Measurements from ENCODE around the gene SLC9A3.

Gene SLC9A3

DNA sequence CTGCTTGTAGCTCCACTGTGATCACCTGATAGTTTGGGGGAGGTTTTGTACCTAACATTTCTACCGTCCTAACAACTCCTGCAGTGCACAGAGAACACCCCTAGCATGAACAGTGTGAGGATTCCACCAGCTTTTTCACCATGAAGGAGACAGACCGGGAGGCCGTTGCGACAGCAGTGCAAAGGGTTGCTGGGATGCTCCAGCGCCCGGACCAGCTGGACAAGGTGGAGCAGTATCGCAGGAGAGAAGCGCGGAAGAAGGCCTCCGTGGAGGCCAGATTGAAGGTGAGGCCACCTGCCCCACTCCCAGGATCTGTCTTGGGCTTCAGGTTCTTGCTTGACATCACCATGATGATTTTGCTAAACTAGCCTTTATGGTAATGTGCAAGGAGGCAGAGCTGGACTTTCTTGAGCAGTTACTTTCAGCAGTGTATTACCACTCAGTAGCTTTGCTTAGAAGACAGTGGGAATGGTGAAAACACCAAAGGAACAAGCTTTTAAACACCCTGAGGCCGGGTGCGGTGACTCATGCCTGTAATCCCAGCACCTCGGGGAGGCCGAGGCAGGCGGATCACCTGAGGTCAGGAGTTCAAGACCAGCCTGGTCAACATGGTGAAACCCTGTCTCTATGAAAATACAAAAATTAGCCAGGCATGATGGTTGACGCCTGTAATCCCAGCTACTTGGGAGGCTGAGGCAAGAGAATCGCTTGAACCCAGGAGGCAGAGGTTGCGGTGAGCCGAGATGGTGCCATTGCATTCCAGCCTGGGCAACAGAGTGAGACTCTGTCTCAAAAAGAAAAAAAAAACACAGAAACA is 78.0 kb downstream of the SLC9A3 start:
- DNase-seq (ENCODE audit: low read depth, low spot score) = no peak

DNA sequence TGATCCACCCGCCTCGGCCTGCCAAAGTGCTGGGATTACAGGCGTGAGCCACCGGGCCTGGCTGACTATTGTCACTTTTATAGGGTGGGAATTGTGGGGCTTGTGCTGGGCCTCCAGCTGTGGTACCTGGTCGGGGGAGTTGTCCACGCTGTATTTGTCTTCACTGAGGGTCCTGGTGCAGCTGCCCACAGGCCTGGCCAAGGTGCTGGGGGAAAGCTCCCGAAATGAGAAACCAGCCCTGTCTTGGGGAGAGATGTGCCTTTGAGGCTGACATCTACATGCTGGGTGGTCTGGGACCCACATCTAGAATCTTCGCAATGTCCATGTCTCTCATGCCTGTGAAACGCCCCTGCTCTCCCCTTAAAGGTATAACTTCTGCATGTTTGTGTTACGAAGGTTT is 78.7 kb downstream of the SLC9A3 start:
- no peak for DNase-seq (ENCODE audit: low read depth, low spot score)

DNA sequence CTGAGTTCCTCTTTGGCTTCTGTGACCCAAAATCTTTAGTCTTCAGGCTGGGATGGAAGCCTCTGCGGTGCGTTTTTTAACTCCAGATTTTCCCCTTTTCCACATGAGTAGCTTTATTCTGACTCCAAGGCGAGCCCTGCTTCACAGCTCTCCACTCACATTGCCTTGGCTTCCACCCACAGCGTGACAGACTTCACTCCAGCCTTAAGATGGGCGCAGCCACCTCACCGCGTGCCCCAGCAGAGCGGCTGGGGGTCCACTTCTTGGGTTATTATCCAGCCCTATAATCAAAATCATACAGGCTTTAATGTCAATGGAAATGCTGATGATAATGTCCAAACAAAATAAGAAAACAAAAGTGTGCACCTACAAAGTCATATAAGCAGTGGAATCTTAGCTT is 80.0 kb downstream of the SLC9A3 start:
- DNase-seq (ENCODE audit: low read depth, low spot score) = no peak

DNA sequence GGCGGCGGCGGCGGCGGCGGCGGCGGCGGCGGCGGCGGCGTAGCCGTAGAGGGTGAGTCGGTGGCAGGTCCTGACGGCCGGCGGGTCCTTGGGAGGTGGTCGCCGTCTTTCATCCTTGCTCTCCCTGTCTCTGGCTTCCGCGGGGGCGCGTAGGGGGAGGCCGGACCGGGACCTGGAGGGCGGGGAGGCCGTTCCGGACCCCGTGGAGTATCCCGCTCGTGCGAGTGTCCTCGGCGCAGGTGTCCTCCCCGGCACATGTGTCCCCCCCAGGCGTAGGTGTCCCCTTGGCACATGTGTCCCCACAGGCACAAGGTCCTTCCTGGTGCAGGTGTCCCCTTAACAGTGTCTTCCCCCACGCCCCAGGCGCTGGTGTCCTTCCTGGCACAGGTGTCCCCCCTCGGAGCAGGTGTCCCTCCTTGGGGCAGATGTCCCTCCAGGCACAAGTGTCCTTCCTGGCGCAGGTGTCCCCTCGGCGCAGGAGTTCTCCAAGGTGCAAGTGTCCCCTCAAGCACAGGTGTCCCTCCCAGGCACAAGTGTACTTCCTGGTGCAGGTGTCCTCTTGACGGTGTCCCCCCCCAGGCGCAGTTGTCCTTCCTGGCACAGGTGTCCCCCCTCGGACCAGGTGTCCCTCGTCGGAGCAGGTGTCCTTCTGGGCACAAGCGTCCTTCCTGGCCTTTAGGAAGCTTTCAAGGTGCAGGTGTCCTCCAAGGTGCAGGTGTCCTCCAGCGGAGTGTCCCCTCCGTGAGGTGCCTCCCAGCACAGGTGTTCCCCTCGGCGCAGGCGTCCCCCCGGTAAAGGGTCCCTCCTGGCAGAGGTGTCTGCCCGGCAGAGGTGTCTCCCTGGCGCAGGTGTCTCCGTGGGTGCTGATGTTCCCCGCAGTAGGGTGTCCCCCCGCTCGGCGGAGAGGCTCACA is 80.8 kb downstream of the SLC9A3 start:
- DNase-seq (ENCODE audit: low read depth, low spot score) = no peak

DNA sequence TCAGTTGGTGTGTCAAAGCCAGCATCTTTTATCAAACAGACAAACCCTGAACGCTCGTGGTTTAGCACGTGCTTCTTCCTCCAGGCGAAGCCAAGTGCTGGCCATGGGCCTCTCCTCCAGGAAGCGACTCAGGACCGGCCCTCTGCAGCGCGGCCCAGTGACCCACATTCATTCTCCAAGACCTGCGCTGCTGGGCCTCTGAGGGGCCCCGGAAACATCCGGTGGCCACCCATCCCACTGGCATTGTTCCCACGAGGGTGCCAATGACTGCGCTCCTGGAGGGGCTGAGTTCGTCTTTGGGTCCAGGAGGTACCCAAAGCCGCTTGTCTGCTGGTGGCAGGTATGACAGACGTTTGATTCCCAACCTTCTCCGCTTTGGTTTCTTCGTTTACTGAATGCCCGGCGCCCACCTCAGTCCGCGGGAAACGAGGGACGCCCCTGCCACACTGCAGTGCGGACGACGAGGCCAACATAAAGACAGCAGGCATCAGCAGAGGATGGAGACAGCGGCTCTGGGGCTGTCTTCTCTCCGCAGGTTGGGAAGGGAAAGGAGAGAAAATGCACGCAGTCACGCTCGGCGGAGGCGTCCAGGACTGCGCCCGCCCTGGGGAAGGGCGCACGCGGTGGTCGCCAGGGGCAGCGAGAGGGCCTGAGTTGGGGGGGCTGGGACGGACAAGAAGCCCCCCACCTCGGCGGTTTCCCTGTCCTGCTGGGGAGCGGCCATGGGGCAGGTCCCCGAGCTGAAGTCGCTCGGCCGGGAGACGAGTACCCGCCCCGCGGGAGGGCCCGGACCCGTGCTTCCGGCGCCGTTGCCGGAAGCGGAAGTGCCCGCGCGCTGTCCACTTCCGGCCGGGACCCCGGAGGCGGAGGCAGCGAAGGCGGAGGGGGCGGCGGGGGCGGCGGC is 81.7 kb downstream of the SLC9A3 start, which contains the start of gene EXOC3:
EXOC3 (plus strand) TSS at position 842 of the 904 bp plus-strand sequence. CDS start 3,030 bp downstream, outside the sequence.
- DNase-seq (ENCODE audit: low read depth, low spot score) = peak; percentile 91

DNA sequence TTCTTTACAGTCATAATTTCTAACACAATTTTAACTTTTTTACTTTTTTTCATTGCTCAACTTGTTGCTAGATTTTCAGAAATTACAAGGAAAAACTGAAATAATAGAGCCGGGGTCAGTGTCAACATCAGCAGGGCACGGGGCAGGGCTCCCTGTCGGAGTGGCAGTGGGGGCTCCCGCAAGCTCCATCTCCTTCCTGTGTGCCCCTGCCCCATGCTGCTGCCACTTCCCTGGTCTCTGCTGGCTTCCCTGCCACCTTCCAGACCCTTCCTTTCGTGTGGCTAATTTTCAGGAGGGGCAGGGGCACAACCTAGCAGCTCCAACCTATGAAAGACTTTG is 82.3 kb downstream of the SLC9A3 start:
- no peak for DNase-seq (ENCODE audit: low read depth, low spot score)

DNA sequence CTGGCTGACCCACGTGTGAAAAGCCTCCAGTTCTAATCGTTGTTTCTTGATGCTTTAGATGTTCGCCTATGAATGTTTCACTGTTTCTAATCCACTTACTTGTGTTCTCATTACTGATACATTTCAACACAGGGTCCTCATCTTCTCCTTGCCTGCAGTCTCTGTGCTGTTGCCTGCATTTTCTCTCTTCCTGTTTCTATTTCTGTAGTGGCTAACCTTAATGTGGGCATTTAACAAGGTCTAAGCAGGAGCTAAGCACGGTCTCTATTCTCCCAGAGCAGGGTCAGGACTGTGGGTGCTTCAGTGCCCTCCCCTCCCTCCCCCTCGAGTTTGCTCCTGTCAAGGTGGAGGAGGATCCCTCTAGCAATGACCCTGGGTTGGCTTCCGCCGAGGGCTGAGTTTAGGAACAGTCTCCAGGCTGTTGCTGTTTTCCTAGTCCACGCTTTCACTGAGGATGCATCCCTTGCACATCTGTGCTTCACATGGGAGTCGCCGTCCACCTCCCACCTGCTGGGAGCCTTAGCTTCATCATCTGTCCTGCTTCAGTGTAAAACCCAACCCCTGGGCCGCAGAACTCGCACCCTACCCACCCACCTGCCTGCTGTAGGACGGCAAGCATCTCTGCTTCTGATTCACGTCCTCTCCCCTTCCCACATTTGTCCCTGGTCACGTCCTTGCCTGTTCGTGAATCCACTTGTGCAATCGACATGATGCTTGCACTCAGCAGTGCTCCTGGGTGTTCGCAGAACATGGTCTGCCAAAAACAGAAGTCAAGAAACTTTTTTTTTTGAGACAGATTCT is 83.6 kb downstream of the SLC9A3 start:
- no peak for DNase-seq (ENCODE audit: low read depth, low spot score)

DNA sequence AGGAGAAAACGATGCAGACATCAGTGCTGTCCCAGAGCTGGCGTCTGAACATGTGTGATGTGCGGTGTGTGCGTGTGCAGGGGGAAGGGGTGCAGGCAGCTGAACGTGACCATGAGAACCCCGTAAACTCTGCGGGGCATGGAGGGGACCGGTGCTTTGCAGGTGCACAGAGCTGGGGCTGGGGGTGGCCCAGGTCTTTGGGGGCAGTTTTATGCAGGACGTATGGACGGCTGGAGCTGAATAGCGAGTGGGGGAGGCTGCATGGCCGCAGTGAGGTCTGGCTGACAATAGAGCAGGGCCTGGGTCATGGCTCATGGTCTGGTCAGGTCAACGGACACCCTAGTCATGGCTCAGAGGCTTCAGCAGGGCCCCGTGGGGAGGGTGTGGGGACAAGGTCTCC is 84.6 kb downstream of the SLC9A3 start:
- no peak for DNase-seq (ENCODE audit: low read depth, low spot score)

DNA sequence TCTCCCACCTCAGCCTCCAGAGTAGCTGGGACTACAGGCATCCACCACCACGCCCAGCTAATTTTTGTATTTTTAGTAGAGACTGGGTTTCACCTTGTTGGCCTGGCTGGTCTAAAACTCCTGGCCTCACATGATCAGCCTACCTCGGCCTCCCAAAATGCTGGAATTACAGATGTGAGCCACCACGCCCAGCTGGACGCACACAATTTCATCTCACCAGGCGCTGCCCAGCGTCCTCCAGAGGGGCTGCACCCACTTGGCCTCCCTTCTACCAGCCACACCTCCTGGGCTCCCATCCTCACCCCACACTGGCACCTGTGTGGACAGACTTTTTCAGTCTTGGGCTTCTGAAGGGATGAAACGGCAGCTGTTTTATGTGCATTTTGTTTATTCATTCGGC is 85.1 kb downstream of the SLC9A3 start:
- no peak for DNase-seq (ENCODE audit: low read depth, low spot score)

DNA sequence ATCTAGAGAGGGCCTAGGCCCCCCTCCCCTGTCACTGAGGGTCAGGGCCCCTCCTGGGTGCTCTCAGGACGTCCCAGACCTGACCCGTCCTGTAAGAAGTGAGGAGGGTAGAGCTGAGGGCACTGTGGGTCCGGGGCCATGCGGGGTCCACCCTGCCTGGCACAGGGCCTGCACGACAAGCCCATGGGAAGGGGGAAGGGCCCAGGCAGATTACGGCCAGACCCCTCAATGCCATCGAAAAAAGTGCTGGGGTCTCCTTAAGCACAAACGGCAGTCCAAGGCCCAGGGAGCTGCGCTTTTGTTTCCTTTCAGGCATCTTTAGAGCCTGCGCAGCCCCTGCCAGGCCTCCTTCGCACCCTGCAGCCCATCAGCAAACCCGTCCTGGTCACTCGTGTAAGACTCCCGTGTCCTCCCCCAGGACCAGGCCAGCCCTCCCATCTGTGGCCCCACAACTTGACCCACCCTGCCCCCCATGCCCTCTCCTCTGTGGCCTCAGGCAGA is 85.7 kb downstream of the SLC9A3 start:
- no peak for DNase-seq (ENCODE audit: low read depth, low spot score)

DNA sequence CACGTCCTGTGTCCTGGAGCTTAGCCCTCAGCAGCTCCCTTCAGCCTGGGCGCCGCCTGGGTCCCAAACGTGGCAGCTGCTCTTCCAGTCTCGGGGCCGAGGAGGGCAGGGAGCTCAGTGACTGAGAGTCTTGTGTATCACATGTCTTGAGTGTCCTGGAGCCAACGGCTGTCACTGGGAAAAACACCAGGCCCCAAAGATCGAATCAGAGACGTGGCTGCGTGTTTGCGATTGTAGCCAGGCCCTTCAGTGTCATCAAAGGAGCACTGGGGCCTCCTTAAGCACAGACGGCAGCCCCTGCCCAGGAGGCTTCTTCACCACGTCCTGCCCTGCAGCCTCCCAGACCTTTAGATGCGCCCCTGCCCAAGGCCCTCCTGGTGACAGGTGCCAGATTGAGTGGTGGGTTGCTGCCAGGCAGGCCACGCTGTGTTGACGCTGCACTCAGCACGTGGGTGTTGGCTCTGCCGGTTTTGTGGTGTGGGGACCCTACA is 86.9 kb downstream of the SLC9A3 start:
- no peak for DNase-seq (ENCODE audit: low read depth, low spot score)

DNA sequence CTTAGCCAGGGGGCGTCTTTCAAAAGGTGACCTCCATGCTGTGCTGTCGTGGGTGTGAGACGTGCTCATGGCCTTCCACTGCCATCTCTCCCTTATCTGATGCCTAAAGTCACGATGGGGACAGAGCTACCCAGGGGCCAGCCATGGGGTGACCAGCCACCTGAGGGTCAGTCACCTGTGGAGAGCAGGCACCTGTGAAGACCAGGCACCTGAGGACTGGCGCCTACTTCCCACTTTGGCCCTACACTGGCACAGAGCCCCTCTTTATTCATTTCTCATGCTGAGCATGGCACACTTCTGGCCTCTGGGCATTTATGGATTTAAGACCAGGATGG is 87.6 kb downstream of the SLC9A3 start:
- DNase-seq (ENCODE audit: low read depth, low spot score) = no peak

DNA sequence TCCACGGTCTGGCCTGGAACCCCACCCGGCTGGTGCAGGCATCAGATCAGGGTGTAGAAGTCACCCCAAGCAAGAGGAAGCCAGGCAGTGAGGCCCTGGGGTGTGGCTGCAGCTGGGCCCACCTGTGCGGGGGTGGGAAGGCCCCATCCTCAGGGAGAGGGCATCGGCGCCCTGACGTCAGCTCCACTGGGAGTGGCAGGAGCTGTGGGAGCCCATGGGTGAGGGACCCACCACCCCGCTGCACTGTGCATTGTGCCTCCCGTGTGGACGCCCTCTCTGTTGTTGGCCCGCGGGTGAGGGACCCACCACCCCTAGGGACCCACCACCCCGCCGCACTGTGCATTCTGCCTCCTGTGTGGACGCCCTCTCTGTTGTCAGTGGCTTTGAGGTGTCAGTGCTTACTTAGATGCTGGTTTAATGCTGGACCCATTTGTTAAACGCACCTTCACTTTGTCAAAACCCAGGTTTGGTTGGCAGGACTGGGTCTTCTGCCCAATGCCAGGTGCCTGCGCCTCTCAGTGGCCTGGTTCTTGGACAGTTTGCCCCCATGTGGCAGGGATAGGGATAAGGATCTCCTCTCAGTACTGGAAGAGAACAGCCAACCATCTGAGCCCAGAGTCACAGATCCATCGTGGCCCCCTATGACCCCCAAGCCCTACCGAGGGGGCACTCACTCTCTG is 88.1 kb downstream of the SLC9A3 start:
- DNase-seq (ENCODE audit: low read depth, low spot score) = peak; percentile 53

DNA sequence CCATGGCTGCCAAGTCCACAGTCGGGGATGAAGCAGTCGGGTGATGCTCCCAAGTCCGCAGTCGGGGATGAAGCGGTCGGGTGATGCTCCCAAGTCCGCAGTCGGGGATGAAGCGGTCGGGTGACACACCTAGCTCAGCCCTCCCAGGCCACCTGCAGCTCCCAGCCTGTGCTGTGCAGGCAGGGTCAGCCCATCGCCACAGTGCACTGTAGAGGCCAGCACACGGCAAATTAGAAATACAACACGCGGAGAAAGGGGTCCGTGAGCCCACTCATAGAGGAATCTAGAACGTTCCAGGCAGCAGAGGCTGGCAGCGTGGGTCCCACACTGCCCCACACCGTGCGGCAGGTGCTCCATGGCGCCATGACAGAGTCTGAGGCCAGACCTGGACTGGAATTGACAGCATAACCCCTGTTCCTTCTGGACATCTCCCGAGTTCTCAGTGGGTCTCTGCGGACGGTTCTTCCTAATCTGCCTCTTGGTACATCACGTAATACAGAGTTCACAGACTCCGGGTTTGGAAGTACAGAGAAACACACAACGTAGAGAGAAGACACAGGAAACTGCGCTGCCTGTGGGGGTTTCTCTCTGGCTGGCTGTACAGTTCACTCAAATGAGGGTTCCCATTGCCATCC is 89.0 kb downstream of the SLC9A3 start:
- no peak for DNase-seq (ENCODE audit: low read depth, low spot score)

DNA sequence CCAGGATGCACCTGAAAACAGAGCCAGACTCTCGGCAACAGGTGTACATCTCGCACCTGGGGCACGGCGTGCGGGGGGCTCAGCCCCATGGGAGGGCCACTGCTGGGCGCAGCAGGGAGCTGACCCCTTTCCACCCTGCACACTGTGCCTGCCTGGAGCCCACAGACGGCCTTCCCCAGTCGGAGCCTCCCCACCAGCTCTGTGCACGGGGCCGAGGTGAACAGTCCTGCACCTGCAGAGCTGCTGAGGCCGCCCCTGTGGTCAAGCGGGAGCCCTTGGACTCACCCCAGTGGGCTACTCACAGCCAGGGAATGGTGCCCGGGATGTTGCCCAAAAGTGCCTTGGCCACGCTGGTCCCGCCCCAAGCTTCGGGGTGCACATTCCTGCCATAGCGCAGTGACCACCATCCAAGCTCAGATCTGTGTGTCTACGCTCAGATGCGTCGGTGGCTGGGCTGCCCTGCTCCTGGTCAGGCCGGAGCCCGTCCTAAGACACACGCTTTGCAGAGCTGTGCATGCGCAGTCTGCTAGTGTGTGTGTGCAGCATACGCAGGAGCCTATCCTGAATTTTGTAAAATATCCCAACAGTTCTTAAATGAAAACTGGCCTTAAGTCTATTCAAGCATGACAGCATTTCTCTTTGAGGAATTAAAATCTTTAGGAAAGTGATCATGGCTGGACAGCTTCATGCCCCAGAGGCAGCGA is 89.7 kb downstream of the SLC9A3 start:
- no peak for DNase-seq (ENCODE audit: low read depth, low spot score)

DNA sequence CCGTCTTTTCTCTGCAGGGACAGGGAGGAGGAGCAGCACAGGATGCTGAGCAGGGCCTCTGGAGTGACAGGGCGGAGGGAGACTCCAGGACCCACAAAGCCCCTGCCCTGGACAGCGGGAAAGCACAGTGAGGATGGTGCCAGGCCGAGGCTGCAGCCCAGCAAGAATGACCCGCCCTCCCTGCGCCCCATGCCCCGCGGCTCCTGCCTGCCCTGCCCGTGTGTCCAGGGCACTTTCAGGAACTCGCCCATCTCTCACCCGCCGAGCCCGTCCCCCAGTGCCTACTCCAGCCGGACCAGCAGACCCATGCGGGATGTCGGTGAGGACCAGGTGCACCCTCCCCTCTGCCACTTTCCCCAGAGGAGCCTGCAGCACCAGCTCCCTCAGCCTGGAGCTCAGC is 90.4 kb downstream of the SLC9A3 start:
- DNase-seq (ENCODE audit: low read depth, low spot score) = no peak

DNA sequence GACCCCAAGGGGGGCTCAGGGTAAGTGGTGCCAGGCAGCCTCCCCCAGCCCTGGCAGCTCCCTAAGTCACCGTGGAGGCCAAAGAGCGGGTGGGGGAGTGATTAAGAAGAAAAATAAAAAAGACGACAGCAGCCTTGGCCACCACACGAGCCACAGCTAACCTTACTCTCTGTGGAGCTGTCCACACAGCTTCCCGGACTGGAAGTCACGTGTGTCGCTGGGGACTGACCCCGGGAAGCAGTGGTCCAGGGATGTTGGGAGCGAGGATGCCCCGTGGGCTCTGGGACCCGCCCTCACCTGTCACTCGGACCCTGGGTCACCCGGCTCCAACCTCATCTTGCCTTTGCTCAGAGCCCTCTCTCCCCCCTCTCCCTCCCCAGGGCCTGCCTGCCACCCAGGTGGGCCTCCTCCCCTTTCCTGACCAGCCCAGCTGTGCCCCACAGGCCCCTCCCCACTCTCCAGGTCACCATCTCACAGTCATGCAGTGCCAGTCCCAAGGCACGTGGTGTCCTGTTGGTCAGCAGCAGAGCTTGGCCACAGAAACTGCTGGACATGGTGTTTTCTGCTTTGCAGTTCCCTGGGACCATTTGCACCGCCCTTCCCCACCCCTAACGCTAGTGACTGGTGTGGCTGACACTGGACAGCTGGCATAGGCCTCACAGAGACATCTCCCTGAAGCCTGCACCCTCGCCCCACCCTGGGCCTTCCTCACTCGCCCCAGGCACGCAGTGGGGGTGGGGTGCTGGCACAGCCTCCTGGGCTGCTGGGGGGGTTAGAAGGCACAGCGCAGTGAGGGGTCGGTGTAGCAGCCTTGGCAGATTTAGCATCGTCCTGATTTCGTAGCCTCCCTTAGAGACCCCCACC is 91.1 kb downstream of the SLC9A3 start:
- DNase-seq (ENCODE audit: low read depth, low spot score) = no peak

All from astrocyte of the hippocampus (primary cell).